Mesenteric fat pad (tissue), 1 donor: Measurements from ENCODE around the gene NOCT. TPM values are rescaled to one million over a fixed set of nuclear protein-coding genes. Genes with fewer than 3 reads are reported as not detected.
"Not testable (repeated sequence)": the region's sequence is repeated elsewhere in the genome, so short reads cannot be mapped to it uniquely, and the experiment has no call there.

ENCODE experiments used
- DNase-seq: peaks from one replicate; pipeline ENCODE4 v3.0.0-alpha.2; 2020; ENCODE audit warnings: low spot score
- total RNA-seq: library from RNA; stranded (reverse); fragmentation: NEBNext Ultra II Directional; extraction: Animal tissue kit (Norgen Biotek cat#: 25700); gene quantifications from one replicate; pipeline ENCODE4 v1.2.1, GENCODE V29; 2021
- donor health status: DM: yes; HTN: yes; CAD: no.

The NOCT gene
- total RNA-seq, 1 donor from 2014 or later = 28.6 TPM

- no peak for DNase-seq
Observed at GRCh38 chr4:139009702-139010101, 5.9 kb upstream of the NOCT start.

- no peak for DNase-seq
Observed at GRCh38 chr4:139011225-139011950, 4.2 kb upstream of the NOCT start.

- no peak for DNase-seq
Observed at GRCh38 chr4:139014371-139015268, 961 bp upstream of the NOCT start.

GRCh38 chr4:139015948-139016471, 429 bp downstream of the NOCT start:
- no peak for DNase-seq

GRCh38 chr4:139017861-139018260, 2.3 kb downstream of the NOCT start:
- no peak for DNase-seq

- DNase-seq = no peak
Observed at GRCh38 chr4:139018501-139018900, 2.9 kb downstream of the NOCT start.

- no peak for DNase-seq
Observed at GRCh38 chr4:139018971-139019758, 3.6 kb downstream of the NOCT start.

- DNase-seq = no peak
Observed at GRCh38 chr4:139020384-139020783, 4.8 kb downstream of the NOCT start.

GRCh38 chr4:139021071-139021470, 5.5 kb downstream of the NOCT start:
- not testable (repeated sequence) for DNase-seq

GRCh38 chr4:139022835-139023234, 7.3 kb downstream of the NOCT start:
- no peak for DNase-seq

- no peak for DNase-seq
Observed at GRCh38 chr4:139024686-139025085, 9.1 kb downstream of the NOCT start.

- no peak for DNase-seq
Observed at GRCh38 chr4:139025841-139026240, 10.3 kb downstream of the NOCT start.

GRCh38 chr4:139027776-139028175, 12.2 kb downstream of the NOCT start:
- DNase-seq = no peak

- DNase-seq = no peak
Observed at GRCh38 chr4:139028191-139028661, 12.6 kb downstream of the NOCT start.

GRCh38 chr4:139029866-139030363, 14.3 kb downstream of the NOCT start:
- not testable (repeated sequence) for DNase-seq

- no peak for DNase-seq
Observed at GRCh38 chr4:139030614-139031235, 15.1 kb downstream of the NOCT start.

- no peak for DNase-seq
Observed at GRCh38 chr4:139035650-139036049, 20.1 kb downstream of the NOCT start.

GRCh38 chr4:139036885-139037284, 21.3 kb downstream of the NOCT start:
- DNase-seq = no peak

GRCh38 chr4:139038874-139039443, 23.4 kb downstream of the NOCT start:
- no peak for DNase-seq

- no peak for DNase-seq
Observed at GRCh38 chr4:139042981-139043460, 27.4 kb downstream of the NOCT start.
